Transverse colon (tissue), 4 donors: ENCODE measurements around the gene EVPL.

Source experiments
- EP300 ChIP-seq: sonication (generic); formaldehyde crosslinking; IDR thresholded peaks from one replicate; pipeline ENCODE4 v1.6.1; 2017; ENCODE audit warnings: antibody characterized with exemption, low read depth
- POLR2A ChIP-seq: fragments of 450-650 bp; IDR thresholded peaks from one replicate; pipeline ENCODE4 v1.6.1; 2016; ENCODE audit warnings: antibody characterized with exemption, mild to moderate bottlenecking, moderate library complexity
- POLR2AphosphoS5 ChIP-seq, 3 donors: sonication (generic); formaldehyde crosslinking; IDR thresholded peaks; one replicate each; pipeline ENCODE4 v1.6.1; 2016; ENCODE audit warnings: antibody characterized with exemption in 3 of 3
- TF ChIP-seq, protein P1 (sequence below), 5 experiments: fragments of 200-600 bp in 3 of 5; fragments of 450-650 bp in 2 of 5; sonication (generic) in 3 of 5; IDR thresholded peaks; 1 replicate in 2 of 5; 2 replicates in 3 of 5; pipeline ENCODE4 v1.5.1; 2016 to 2017; ENCODE audit warnings: antibody characterized with exemption in 5 of 5, inconsistent platforms in 3 of 5, mild to moderate bottlenecking in 2 of 5, moderate library complexity in 1 of 5

DNA sequence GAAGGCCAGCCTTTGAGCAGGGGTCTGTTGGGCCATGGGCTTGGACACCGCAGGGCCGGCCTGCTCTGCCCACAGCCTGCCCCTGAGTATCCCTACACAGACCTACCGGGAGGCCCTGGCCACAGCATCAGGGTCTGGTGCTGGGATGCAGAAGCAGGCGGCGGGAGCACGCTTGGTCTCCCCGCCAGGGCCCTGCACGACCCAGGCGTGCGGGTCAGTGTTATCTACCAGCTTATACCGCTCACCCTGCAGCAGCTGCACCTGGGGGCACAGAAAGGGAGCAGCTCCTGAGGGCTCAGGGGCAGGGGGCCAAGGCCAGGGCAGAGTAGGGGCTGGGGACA lies 8.8 kb downstream of the EVPL start:
- no peak for TF ChIP-seq POLR2AphosphoS5 (IDR thresholded peaks at IDR 0.05)
- TF ChIP-seq, protein P1, sequence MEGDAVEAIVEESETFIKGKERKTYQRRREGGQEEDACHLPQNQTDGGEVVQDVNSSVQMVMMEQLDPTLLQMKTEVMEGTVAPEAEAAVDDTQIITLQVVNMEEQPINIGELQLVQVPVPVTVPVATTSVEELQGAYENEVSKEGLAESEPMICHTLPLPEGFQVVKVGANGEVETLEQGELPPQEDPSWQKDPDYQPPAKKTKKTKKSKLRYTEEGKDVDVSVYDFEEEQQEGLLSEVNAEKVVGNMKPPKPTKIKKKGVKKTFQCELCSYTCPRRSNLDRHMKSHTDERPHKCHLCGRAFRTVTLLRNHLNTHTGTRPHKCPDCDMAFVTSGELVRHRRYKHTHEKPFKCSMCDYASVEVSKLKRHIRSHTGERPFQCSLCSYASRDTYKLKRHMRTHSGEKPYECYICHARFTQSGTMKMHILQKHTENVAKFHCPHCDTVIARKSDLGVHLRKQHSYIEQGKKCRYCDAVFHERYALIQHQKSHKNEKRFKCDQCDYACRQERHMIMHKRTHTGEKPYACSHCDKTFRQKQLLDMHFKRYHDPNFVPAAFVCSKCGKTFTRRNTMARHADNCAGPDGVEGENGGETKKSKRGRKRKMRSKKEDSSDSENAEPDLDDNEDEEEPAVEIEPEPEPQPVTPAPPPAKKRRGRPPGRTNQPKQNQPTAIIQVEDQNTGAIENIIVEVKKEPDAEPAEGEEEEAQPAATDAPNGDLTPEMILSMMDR (IDR thresholded peaks at IDR 0.05): no peak
- no peak for TF ChIP-seq EP300
- no peak for TF ChIP-seq POLR2A
